Left ventricle myocardium inferior (tissue), 1 donor: ENCODE measurements around the gene MT1E. TPM values are rescaled to one million over a fixed set of nuclear protein-coding genes. Genes with fewer than 3 reads are reported as not detected.
"Not testable (repeated sequence)": the region's sequence is repeated elsewhere in the genome, so short reads cannot be mapped to it uniquely, and the experiment has no call there.

ENCODE experiments used
- DNase-seq: peaks from one replicate; pipeline ENCODE4 v3.0.0-alpha.2; 2020
- H3K27ac ChIP-seq: fragments of 200-600 bp; replicated peaks from 2 replicates; pipeline ENCODE4 v1.8.0; 2021
- H3K27me3 ChIP-seq: fragments of 200-600 bp; 2 replicates; pipeline ENCODE4 v1.8.0; 2021; ENCODE audit warnings: low read depth
- H3K36me3 ChIP-seq: fragments of 200-600 bp; 2 replicates; pipeline ENCODE4 v1.8.0; 2021
- H3K4me1 ChIP-seq: fragments of 200-600 bp; 2 replicates; pipeline ENCODE4 v1.8.0; 2021
- H3K4me3 ChIP-seq: fragments of 200-600 bp; 2 replicates; pipeline ENCODE4 v1.8.0; 2021; ENCODE audit warnings: mild to moderate bottlenecking, moderate library complexity
- H3K9me3 ChIP-seq: fragments of 200-600 bp; replicated peaks from 2 replicates; pipeline ENCODE4 v1.8.0; 2021
- intact Hi-C: fragments of 100-400 bp; cut with micrococcal nuclease; formaldehyde crosslinking; loops from one replicate; pipeline ENCODE4 v1.11.0; 2022
- total RNA-seq: library from RNA; stranded (reverse); fragmentation: NEBNext Ultra II Directional; extraction: Animal tissue kit (Norgen Biotek cat#: 25700); gene quantifications from one replicate; pipeline ENCODE4 v1.2.1, GENCODE V29; 2021
- TF ChIP-seq, protein P1 (sequence below): fragments of 200-600 bp; IDR thresholded peaks from 2 replicates; pipeline ENCODE4 v1.8.0; 2021; ENCODE audit warnings: antibody characterized with exemption, mild to moderate bottlenecking, borderline replicate concordance
- donor health status: DM: no; HTN: yes; CAD: no; lungs with severe emphysema.

MT1E gene
- total RNA-seq, 1 donor from 2014 or later: 126 TPM

DNA sequence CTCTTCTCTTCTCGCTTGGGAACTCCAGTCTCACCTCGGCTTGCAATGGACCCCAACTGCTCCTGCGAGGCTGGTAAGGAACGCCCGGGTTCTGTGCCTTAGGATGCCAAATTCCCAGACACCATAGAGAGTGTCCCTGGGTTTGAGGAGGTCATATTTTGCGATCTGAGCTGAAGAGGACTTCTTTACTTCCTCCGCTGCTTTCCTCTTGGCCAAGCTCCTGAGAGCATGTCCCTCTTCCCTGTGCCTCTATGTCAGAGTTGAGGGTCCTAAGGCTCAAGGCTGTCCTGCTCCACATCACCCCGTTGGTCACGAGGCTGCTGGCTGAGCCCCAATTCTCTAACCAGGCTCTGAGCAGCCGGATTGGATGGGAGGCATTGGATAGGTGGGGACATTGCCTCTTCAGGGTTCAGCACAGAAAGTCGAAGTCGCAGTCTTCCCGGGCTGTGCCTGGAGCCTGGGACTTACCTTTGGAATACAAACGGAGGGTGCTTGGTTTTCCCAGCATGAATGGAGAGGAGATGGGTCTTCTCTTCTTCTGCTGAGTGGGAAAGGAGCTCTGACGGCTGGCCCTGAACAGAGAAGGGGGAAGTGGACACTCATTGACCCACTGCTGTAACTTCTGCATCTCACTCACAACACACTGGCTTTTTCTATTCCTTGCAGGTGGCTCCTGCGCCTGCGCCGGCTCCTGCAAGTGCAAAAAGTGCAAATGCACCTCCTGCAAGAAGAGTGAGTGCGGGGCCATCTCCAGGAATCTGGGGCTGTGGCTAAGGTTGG, 44.4 kb downstream of the MT1E start:
- peak overlapping the region; percentile 34 for H3K4me3 ChIP-seq
- H3K36me3 ChIP-seq: no peaks in the 10 kb centered on the region
- TF ChIP-seq, protein P1, sequence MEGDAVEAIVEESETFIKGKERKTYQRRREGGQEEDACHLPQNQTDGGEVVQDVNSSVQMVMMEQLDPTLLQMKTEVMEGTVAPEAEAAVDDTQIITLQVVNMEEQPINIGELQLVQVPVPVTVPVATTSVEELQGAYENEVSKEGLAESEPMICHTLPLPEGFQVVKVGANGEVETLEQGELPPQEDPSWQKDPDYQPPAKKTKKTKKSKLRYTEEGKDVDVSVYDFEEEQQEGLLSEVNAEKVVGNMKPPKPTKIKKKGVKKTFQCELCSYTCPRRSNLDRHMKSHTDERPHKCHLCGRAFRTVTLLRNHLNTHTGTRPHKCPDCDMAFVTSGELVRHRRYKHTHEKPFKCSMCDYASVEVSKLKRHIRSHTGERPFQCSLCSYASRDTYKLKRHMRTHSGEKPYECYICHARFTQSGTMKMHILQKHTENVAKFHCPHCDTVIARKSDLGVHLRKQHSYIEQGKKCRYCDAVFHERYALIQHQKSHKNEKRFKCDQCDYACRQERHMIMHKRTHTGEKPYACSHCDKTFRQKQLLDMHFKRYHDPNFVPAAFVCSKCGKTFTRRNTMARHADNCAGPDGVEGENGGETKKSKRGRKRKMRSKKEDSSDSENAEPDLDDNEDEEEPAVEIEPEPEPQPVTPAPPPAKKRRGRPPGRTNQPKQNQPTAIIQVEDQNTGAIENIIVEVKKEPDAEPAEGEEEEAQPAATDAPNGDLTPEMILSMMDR: no peak
- H3K27ac ChIP-seq: no peak overlapping the region
- no peak for DNase-seq
- peaks cover 96% of the 10 kb centered on the region for H3K27me3 ChIP-seq
- peaks cover 18% of the 10 kb centered on the region for H3K4me1 ChIP-seq
- H3K9me3 ChIP-seq: no peaks in the 10 kb centered on the region
- intact Hi-C loops: no loop called here

GRCh38 chr16:56670620-56670934, 45.0 kb downstream of the MT1E start:
- Histone ChIP-seq H3K4me1 (peaks cover 20% of the 10 kb centered on the region), H3K4me3 (no peak overlapping the region), H3K9me3 (no peaks in the 10 kb centered on the region), H3K36me3 (no peaks in the 10 kb centered on the region), H3K27me3 (peaks cover 96% of the 10 kb centered on the region), H3K27ac (no peak overlapping the region)
- DNase-seq: no peak
- intact Hi-C loops: no loop called here
- TF ChIP-seq, protein P1: no peak

DNA sequence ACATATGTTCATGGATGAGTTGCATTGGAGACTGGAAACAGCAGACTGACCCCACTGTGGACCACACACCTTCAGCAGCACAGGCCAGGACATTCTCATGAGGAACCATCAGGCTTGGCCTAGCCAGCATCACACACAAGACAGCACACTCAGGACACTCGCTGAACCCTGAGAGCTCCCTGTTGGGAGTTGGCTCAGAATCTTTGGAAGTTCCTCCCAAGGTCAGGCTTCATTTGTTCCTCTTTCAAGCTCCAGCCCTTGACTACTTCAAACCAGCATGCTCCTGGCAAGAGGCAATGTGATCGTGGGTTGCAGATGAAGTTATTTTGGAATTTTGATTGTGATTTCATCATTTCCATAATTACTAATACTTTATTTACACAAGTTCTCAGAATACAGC, 46.1 kb downstream of the MT1E start:
- Histone ChIP-seq H3K27me3 (peaks cover 96% of the 10 kb centered on the region), H3K4me1 (peaks cover 28% of the 10 kb centered on the region)
- H3K27ac ChIP-seq, H3K9me3 ChIP-seq, H3K36me3 ChIP-seq, DNase-seq, H3K4me3 ChIP-seq, intact Hi-C loops: not testable (repeated sequence)

DNA sequence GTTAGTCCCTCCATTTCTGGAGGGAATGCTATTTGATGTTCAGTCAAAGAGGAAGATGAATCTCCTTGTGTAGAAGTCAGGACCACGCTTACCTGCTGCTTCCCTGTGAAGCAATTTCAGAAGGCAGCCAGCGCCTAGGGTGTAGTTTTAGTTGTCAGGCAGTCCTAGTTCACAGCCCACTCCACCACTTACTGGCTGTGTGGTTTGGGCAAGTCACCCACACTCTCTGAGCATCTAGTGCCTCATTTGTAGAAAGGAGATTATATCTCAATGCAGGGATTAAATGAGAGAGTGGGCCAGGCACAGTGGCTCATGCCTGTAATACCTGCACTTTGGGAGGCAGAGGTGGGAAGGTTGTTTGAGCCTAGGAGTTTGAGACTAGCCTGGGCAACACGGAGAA, 46.6 kb downstream of the MT1E start:
- H3K27me3 ChIP-seq: peaks cover 95% of the 10 kb centered on the region

GRCh38 chr16:56672761-56673536, 47.4 kb downstream of the MT1E start:
- Histone ChIP-seq H3K27me3 (peaks cover 87% of the 10 kb centered on the region), H3K27ac (no peak overlapping the region), H3K4me1 (peaks cover 22% of the 10 kb centered on the region), H3K36me3 (no peaks in the 10 kb centered on the region), H3K9me3 (no peaks in the 10 kb centered on the region), H3K4me3 (no peak overlapping the region)
- TF ChIP-seq, protein P1: no peak
- DNase-seq: no peak
- intact Hi-C loops: no loop called here

More for the DNA sequence above, 46.6 kb downstream of the MT1E start:
- DNase-seq, H3K9me3 ChIP-seq, H3K27ac ChIP-seq, intact Hi-C loops, H3K36me3 ChIP-seq, H3K4me3 ChIP-seq: not testable (repeated sequence)
- H3K4me1 ChIP-seq: peaks cover 28% of the 10 kb centered on the region

DNA sequence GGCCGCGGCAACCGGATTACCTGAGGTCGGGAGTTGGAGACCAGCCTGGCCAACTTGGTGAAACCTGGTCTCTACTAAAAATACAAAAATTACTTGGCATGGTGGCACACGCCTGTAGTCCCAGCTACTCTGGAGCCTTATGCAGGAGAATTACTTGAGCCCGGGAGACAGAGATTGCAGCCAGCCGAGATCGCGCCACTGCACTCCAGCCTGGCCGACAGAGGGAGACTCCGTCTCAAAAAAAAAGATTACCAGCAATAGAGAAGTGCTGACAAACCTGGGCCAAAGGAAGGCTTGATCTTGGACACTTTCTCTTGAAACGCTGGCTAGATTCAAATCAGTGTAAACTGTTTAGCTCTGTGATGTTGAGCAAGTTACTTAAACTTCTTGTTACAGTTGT, 48.3 kb downstream of the MT1E start:
- Histone ChIP-seq H3K27me3 (peaks cover 77% of the 10 kb centered on the region), H3K4me3 (no peak overlapping the region), H3K36me3 (no peaks in the 10 kb centered on the region), H3K4me1 (peaks cover 22% of the 10 kb centered on the region), H3K9me3 (no peaks in the 10 kb centered on the region), H3K27ac (no peak overlapping the region)
- intact Hi-C loops: no loop called here
- no peak for DNase-seq
- TF ChIP-seq, protein P1: peak; percentile 77

GRCh38 chr16:56674570-56674969, 49.0 kb downstream of the MT1E start:
- H3K36me3 ChIP-seq, H3K27ac ChIP-seq, H3K9me3 ChIP-seq, H3K4me3 ChIP-seq, DNase-seq, intact Hi-C loops: not testable (repeated sequence)
- H3K27me3 ChIP-seq: peaks cover 71% of the 10 kb centered on the region
- peaks cover 24% of the 10 kb centered on the region for H3K4me1 ChIP-seq
